SU-DHL-6 (cell line): Measurements from ENCODE around the gene AP1B1.

Source experiments
- H2AFZ ChIP-seq: fragments of 200-600 bp; sonication (generic); 2 replicates; pipeline ENCODE4 v1.6.1; 2014; ENCODE audit warnings: low read depth, mild to moderate bottlenecking, moderate library complexity, mixed read lengths, antibody characterized with exemption, low read length; ENCODE audit not compliant: severe bottlenecking
- H3F3A ChIP-seq: fragments of 200-600 bp; shearing (Covaris generic); 2 replicates; pipeline ENCODE4 v1.6.0; 2016; ENCODE audit warnings: antibody characterized with exemption, mild to moderate bottlenecking; ENCODE audit not compliant: insufficient read depth
- H3K27ac ChIP-seq: fragments of 200-600 bp; sonication (generic); 2 replicates; pipeline ENCODE4 v1.5.1; 2016; ENCODE audit warnings: low read depth, mild to moderate bottlenecking, low read length, moderate library complexity, mixed read lengths
- H3K27me3 ChIP-seq: fragments of 200-600 bp; sonication (generic), shearing (Covaris generic); 2 replicates; pipeline ENCODE4 v1.6.0; 2014; ENCODE audit warnings: mild to moderate bottlenecking, low read length
- H3K36me3 ChIP-seq: fragments of 200-600 bp; sonication (generic); 2 replicates; pipeline ENCODE4 v1.6.1; 2014; ENCODE audit warnings: mild to moderate bottlenecking, low read length, mixed read lengths
- H3K4me2 ChIP-seq: fragments of 300-600, 200-600 bp; shearing (Covaris generic), sonication (generic); 2 replicates; pipeline ENCODE4 v1.6.0; 2014; ENCODE audit warnings: low read length, low read depth, mild to moderate bottlenecking; ENCODE audit not compliant: poor library complexity, severe bottlenecking
- H3K4me3 ChIP-seq: fragments of 200-600 bp; sonication (generic); 2 replicates; pipeline ENCODE4 v1.5.1; 2014; ENCODE audit warnings: antibody characterized with exemption, low read length, mild to moderate bottlenecking, mixed read lengths; ENCODE audit not compliant: insufficient read depth, poor library complexity, severe bottlenecking
- H3K79me2 ChIP-seq: fragments of 200-600 bp; sonication (generic); 2 replicates; pipeline ENCODE4 v1.6.1; 2014; ENCODE audit warnings: mild to moderate bottlenecking, low read length, moderate library complexity; ENCODE audit not compliant: insufficient read depth
- H3K9ac ChIP-seq: fragments of 200-600 bp; sonication (generic); 2 replicates; pipeline ENCODE4 v1.7.0; 2014; ENCODE audit warnings: mild to moderate bottlenecking, low read length
- H3K9me2 ChIP-seq: fragments of 200-600 bp; sonication (generic); replicated peaks from 2 replicates; pipeline ENCODE4 v1.6.1; 2014; ENCODE audit warnings: low read length; ENCODE audit not compliant: insufficient read depth
- H3K9me3 ChIP-seq: fragments of 200-600 bp; sonication (generic); 2 replicates; pipeline ENCODE4 v1.6.1; 2014; ENCODE audit warnings: low read length, mixed read lengths; ENCODE audit not compliant: insufficient read depth
- H4K20me1 ChIP-seq: fragments of 200-600 bp; sonication (generic); 2 replicates; pipeline ENCODE4 v1.6.1; 2014; ENCODE audit warnings: low read depth, mild to moderate bottlenecking, antibody characterized with exemption, low read length, moderate library complexity, mixed read lengths
- EZH2phosphoT487 ChIP-seq: fragments of 200-600 bp; sonication (generic), shearing (Covaris generic); conservative IDR thresholded peaks from 2 replicates; pipeline ENCODE4 v1.6.1; 2018; ENCODE audit warnings: mild to moderate bottlenecking, antibody characterized with exemption, low read length, moderate library complexity, mixed read lengths
- TF ChIP-seq, protein P1 (sequence below): fragments of 200-600 bp; sonication (generic); IDR thresholded peaks from one replicate; pipeline ENCODE4 v1.5.1; 2017; ENCODE audit warnings: antibody characterized with exemption, mild to moderate bottlenecking, low read length, moderate library complexity; ENCODE audit not compliant: insufficient read depth, poor library complexity, severe bottlenecking

Gene AP1B1

DNA sequence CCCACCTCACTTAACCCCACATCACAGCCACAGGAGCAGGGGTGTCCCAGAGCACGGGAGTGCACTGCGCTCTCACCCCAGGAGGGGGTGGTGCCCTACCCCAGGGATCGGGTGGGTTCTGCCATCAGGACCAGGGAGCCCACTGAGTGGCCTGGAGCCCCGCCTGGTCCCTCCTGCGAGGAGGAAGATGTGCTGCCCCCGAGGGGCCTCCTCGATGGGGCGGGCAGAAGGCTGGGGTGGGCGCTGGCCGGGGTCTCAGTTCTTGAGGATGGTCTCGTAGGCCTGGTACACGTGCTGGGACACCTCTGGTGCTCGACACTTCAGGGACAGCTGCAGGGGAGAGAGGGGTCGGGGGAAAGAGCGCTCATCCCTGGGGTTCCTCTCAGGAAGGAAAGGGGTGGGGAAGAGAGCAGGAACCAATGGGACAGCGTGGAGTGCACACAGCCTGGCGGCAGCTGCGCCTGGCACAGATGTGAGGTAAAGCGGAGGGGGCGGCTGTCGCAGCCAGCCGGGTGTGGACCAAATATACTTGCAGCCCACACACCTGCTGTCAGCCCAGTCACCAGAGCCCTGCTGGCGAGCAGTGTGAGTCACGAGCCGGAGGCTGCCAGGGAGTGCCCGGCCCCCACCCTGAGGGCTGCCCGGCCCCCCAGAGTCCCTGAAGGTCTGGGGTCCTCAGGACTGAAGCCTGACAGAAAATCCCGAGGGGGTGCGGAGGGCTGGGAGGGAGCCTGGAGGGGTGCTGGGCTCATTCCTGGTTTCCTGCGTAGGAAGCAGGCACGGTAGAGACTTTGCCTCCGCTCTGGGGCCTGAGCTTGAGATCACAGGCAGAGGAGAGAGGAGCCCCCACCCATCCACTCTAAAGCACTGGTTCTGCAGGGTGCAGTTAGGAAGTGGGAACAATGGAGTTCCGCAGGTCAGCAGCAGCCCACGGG lies 59.5 kb downstream of the AP1B1 start:
- H3K4me3 ChIP-seq: no peak overlapping the region
- H3K36me3 ChIP-seq: no peaks in the 10 kb centered on the region
- H3K27ac ChIP-seq: no peak overlapping the region
- H3K9ac ChIP-seq: no peak overlapping the region
- H3K9me2 ChIP-seq: no peaks in the 10 kb centered on the region
- H3K27me3 ChIP-seq: no peaks in the 10 kb centered on the region
- H3K9me3 ChIP-seq: no peaks in the 10 kb centered on the region
- H3K4me2 ChIP-seq: no peak overlapping the region
- no peak overlapping the region for H2AFZ ChIP-seq
- TF ChIP-seq, protein P1, sequence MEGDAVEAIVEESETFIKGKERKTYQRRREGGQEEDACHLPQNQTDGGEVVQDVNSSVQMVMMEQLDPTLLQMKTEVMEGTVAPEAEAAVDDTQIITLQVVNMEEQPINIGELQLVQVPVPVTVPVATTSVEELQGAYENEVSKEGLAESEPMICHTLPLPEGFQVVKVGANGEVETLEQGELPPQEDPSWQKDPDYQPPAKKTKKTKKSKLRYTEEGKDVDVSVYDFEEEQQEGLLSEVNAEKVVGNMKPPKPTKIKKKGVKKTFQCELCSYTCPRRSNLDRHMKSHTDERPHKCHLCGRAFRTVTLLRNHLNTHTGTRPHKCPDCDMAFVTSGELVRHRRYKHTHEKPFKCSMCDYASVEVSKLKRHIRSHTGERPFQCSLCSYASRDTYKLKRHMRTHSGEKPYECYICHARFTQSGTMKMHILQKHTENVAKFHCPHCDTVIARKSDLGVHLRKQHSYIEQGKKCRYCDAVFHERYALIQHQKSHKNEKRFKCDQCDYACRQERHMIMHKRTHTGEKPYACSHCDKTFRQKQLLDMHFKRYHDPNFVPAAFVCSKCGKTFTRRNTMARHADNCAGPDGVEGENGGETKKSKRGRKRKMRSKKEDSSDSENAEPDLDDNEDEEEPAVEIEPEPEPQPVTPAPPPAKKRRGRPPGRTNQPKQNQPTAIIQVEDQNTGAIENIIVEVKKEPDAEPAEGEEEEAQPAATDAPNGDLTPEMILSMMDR: no peak
- TF ChIP-seq EZH2phosphoT487: no peak
- H4K20me1 ChIP-seq: no peaks in the 10 kb centered on the region
- H3F3A ChIP-seq: no peaks in the 10 kb centered on the region
- no peaks in the 10 kb centered on the region for H3K79me2 ChIP-seq

DNA sequence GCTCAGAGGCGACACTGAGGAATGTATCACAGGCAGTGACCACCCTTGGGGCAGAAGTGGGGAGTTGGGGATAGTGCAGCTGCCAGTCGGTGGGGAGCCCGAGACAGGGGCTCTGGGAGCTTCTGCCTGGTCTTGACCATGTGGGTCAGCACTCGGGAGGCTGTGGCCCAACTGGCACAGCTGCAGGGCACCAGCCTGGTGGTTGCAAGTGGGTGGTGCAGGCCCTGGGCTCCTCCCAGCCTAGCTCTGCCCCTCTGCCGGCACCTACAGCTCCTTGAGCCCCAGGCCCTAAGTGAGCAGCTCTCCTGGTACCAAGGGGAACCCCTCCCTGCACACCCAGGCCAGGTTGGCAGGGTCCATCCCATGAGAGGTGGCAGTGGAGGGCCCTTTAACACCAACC lies 60.3 kb downstream of the AP1B1 start:
- Histone ChIP-seq H3F3A (peaks cover 3% of the 10 kb centered on the region; the same call in 1 of the 2 replicates), H3K9ac (no peak overlapping the region), H2AFZ (no peak overlapping the region), H3K4me2 (no peak overlapping the region), H3K4me3 (no peak overlapping the region), H3K27me3 (no peaks in the 10 kb centered on the region), H3K27ac (no peak overlapping the region), H3K79me2 (no peaks in the 10 kb centered on the region), H3K9me2 (no peaks in the 10 kb centered on the region), H3K9me3 (no peaks in the 10 kb centered on the region), H3K36me3 (no peaks in the 10 kb centered on the region), H4K20me1 (no peaks in the 10 kb centered on the region)
- TF ChIP-seq, protein P1: no peak
- TF ChIP-seq EZH2phosphoT487: no peak

DNA sequence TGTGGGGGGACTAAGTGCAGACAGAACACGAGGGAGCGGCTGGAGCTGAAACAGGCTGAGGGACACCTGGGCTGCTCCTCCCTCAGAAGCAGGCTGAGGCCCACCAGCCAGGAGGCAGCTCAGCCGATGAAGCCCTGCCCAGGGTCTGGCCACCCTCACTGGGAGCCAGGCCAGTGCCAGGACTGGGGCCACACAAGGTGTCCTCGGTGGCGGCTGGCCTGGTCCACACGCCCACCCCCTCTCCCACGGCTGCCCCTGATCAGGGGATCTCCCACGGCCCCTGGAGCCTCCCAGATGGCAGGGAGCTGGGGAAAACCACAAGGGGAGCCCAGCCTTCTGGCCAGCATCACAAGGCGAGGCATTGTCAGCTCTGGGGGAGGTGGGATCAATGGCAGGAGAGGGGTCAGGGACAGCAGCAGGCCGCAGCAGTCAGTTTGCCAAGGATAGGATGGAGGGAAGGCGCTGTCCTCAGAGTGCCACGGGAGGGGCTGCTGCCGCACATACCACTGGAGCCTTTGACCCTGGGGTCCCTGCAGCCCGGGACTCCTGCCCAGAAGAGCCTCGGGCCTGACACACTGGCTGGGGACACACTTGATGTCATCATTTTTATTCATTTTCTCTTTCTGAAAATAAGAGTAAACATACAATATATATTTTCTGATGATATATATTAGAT lies 61.1 kb downstream of the AP1B1 start:
- TF ChIP-seq, protein P1: no peak
- no peak for TF ChIP-seq EZH2phosphoT487
- H3K27ac ChIP-seq: no peak overlapping the region
- no peaks in the 10 kb centered on the region for H4K20me1 ChIP-seq
- H3K79me2 ChIP-seq: no peaks in the 10 kb centered on the region
- no peaks in the 10 kb centered on the region for H3K27me3 ChIP-seq
- H3F3A ChIP-seq: peaks cover 3% of the 10 kb centered on the region; the same call in 1 of the 2 replicates
- no peaks in the 10 kb centered on the region for H3K9me2 ChIP-seq
- H3K9ac ChIP-seq: no peak overlapping the region
- H2AFZ ChIP-seq: no peak overlapping the region
- no peaks in the 10 kb centered on the region for H3K9me3 ChIP-seq
- H3K4me3 ChIP-seq: no peak overlapping the region
- H3K36me3 ChIP-seq: no peaks in the 10 kb centered on the region
- H3K4me2 ChIP-seq: no peak overlapping the region
